CD4-positive, alpha-beta T cell (primary cell): ENCODE results near the gene HOGA1. TPM values are rescaled to one million over a fixed set of nuclear protein-coding genes. Genes with fewer than 3 reads are reported as not detected.

Experiments used
- ATAC-seq: fragments of 200-7000 bp; cut with Tn5 transposase; one replicate; pipeline ENCODE4 v1.10.0; 2022; ENCODE audit warnings: mild to moderate bottlenecking; ENCODE audit not compliant: poor library complexity
- CTCF ChIA-PET: fragments of 350-600 bp; sonication (Branson Sonifier 250); formaldehyde crosslinking; loops from one replicate; lab custom pipeline; 2021; ENCODE audit warnings: antibody characterized with exemption, inconsistent platforms; lab: Charles Lee
- POLR2A ChIA-PET: fragments of 350-600 bp; sonication (Branson Sonifier 250); formaldehyde crosslinking; loops from one replicate; lab custom pipeline; 2021; ENCODE audit warnings: antibody characterized with exemption, inconsistent platforms; lab: Charles Lee
- DNase-seq, 14 experiments: peaks; one replicate each; pipeline ENCODE4 v3.0.0-alpha.2; 2013 to 2020; ENCODE audit warnings: mixed read lengths in 2 of 14
- H3K27ac ChIP-seq, 2 donors: one replicate each; pipeline versions ENCODE4 v1.5.1 to v1.7.0; 2013; ENCODE audit warnings: low read length in 2 of 2, low read depth in 1 of 2, mild to moderate bottlenecking in 1 of 2
- H3K27me3 ChIP-seq, 2 experiments: 1 replicate in 1 of 2; 2 replicates in 1 of 2; pipeline versions ENCODE4 v1.6.1 to v1.7.0; 2013; ENCODE audit warnings: low read length in 2 of 2, control low read depth in 1 of 2, mild to moderate bottlenecking in 1 of 2, moderate library complexity in 1 of 2; ENCODE audit not compliant: insufficient read depth in 2 of 2, control insufficient read depth in 1 of 2
- H3K36me3 ChIP-seq: one replicate; pipeline ENCODE4 v1.6.1; 2013; ENCODE audit warnings: low read length, control low read depth; ENCODE audit not compliant: insufficient read depth
- H3K4me1 ChIP-seq: one replicate; pipeline ENCODE4 v1.6.1; 2013; ENCODE audit warnings: low read length, control low read depth; ENCODE audit not compliant: insufficient read depth
- H3K4me3 ChIP-seq: one replicate; pipeline ENCODE4 v1.5.1; 2013; ENCODE audit warnings: mild to moderate bottlenecking, low read length, moderate library complexity
- H3K9me3 ChIP-seq, 2 experiments: 1 replicate in 1 of 2; 2 replicates in 1 of 2; pipeline versions ENCODE4 v1.6.1 to v1.7.0; 2013; ENCODE audit warnings: low read length in 2 of 2, mild to moderate bottlenecking in 2 of 2, control low read depth in 1 of 2, moderate library complexity in 1 of 2; ENCODE audit not compliant: control insufficient read depth in 1 of 2, insufficient read depth in 1 of 2
- H3K27ac Mint-ChIP-seq: one replicate; pipeline ENCODE4 v1.8.0; 2020; ENCODE audit warnings: mixed read lengths
- H3K27me3 Mint-ChIP-seq: one replicate; pipeline ENCODE4 v1.8.0; 2021; ENCODE audit warnings: mixed read lengths
- H3K36me3 Mint-ChIP-seq: one replicate; pipeline ENCODE4 v1.8.0; 2021; ENCODE audit warnings: low read depth, mixed read lengths
- H3K4me1 Mint-ChIP-seq: one replicate; pipeline ENCODE4 v1.8.0; 2021; ENCODE audit warnings: low read depth, mixed read lengths
- H3K4me3 Mint-ChIP-seq: one replicate; pipeline ENCODE4 v1.8.0; 2020; ENCODE audit warnings: mild to moderate bottlenecking, mixed read lengths
- H3K9me3 Mint-ChIP-seq: one replicate; pipeline ENCODE4 v1.8.0; 2020; ENCODE audit warnings: mixed read lengths
- CTCF ChIP-seq: fragments of 200-600 bp; IDR thresholded peaks from one replicate; pipeline ENCODE4 v1.8.0; 2022; ENCODE audit warnings: antibody characterized with exemption, mild to moderate bottlenecking
- intact Hi-C, 2 experiments: fragments of 100-400 bp; cut with DNase I in 1 of 2; cut with micrococcal nuclease in 1 of 2; formaldehyde crosslinking; loops; one replicate each; pipeline versions ENCODE4 v1.15.1 to v1.9.0; 2023 to 2025; cut with DNase I, micrococcal nuclease
- total RNA-seq, 174 experiments: library from RNA in 2 of 174; stranded (reverse) in 2 of 174; gene quantifications; one replicate each; pipeline ENCODE4 v1.2.3 and lab custom pipeline; 2021 to 2026

HOGA1 gene
- total RNA-seq, 2 experiments from 2014 or later = not detected

- Histone ChIP-seq H3K9me3 (no peaks in the 10 kb centered on the region), H3K27me3 (no peaks in the 10 kb centered on the region), H3K27ac (no peak overlapping the region), H3K4me1 (no peaks in the 10 kb centered on the region), H3K36me3 (no peaks in the 10 kb centered on the region), H3K4me3 (no peak overlapping the region)
- POLR2A ChIA-PET = no interaction called here
- Mint-ChIP-seq H3K4me3 (no peak overlapping the region), H3K4me1 (no peaks in the 10 kb centered on the region), H3K36me3 (no peaks in the 10 kb centered on the region), H3K9me3 (no peaks in the 10 kb centered on the region), H3K27me3 (no peaks in the 10 kb centered on the region), H3K27ac (no peak overlapping the region)
- no peak for ATAC-seq
- CTCF ChIA-PET = no interaction called here
- intact Hi-C loops = no loop called here
- DNase-seq = no peak
- TF ChIP-seq CTCF = no peak
Measured at GRCh38 chr10:97570789-97571471, 13.3 kb upstream of the HOGA1 start.

DNA sequence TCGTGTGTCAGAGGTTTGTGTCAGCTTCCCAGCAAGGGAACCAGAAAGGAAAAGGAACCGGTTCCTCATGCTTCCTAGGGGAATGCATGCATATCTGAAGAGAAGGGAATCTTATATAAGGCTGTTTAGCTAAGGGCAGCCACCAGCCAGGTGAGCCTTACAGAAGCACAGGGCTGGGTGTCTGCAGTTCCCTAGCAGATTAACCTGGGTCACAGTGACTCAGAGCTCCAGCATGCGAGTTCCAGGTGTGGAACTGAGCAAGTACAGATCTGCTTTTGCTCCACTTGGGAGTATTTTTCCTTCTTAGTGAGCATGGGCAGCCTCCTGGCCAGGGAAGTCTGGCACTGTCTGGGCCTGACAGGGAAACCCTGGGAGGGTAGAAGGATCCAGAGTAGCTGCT lies 12.6 kb upstream of the HOGA1 start:
- ATAC-seq (no peak), DNase-seq (no peak)
- no peaks in the 10 kb centered on the region for H3K4me1 ChIP-seq
- H3K27ac Mint-ChIP-seq = no peak overlapping the region
- intact Hi-C loops = loop anchor here in 1 of 2 experiments (1.0 kb wide), 1 partner anchor 160 kb away; no protein-coding TSS in a partner anchor
- H3K27me3 ChIP-seq = no peaks in the 10 kb centered on the region
- no peaks in the 10 kb centered on the region for H3K9me3 Mint-ChIP-seq
- no peaks in the 10 kb centered on the region for H3K9me3 ChIP-seq
- no peaks in the 10 kb centered on the region for H3K36me3 ChIP-seq
- POLR2A ChIA-PET = no interaction called here
- CTCF ChIA-PET = interaction anchor here (0.6 to 1.2 kb wide), 2 partner anchors 37 to 115 kb away, joined by 3 to 4 read pairs; partner anchors contain the start of gene AVPI1
- H3K4me1 Mint-ChIP-seq = no peaks in the 10 kb centered on the region
- TF ChIP-seq CTCF = no peak
- H3K27ac ChIP-seq = no peak overlapping the region
- no peak overlapping the region for H3K4me3 Mint-ChIP-seq
- H3K27me3 Mint-ChIP-seq = no peaks in the 10 kb centered on the region
- H3K4me3 ChIP-seq = no peak overlapping the region
- H3K36me3 Mint-ChIP-seq = no peaks in the 10 kb centered on the region

- H3K4me3 Mint-ChIP-seq = no peak within 1 kb of the TSS
- intact Hi-C loops = loop anchor here in 1 of 2 experiments (1.0 kb wide), 1 partner anchor 159 kb away; no protein-coding TSS in a partner anchor
Measured at GRCh38 chr10:97572214-97572989, 11.8 kb upstream of the HOGA1 start, which contains the start of gene ANKRD2. Gene ANKRD2, plus strand, starts transcription at chr10:97572779. Its CDS starts 10 bp downstream, at chr10:97572789.

More at GRCh38 chr10:97572214-97572989, 11.8 kb upstream of the HOGA1 start, which contains the start of gene ANKRD2:
- CTCF ChIA-PET = interaction anchor here (0.6 to 1.2 kb wide), 2 partner anchors 36 to 114 kb away, joined by 3 to 4 read pairs; partner anchors contain the start of gene AVPI1
- ATAC-seq (peak; percentile 57), DNase-seq (peak; percentile 13 to 68 (median 36))
- no peaks in the 10 kb centered on the region for H3K27me3 Mint-ChIP-seq
- Histone ChIP-seq H3K27ac (no peak within 1 kb of the TSS), H3K36me3 (no peaks in the 10 kb centered on the region), H3K4me1 (no peaks in the 10 kb centered on the region), H3K4me3 (no peak within 1 kb of the TSS), H3K27me3 (no peaks in the 10 kb centered on the region), H3K9me3 (no peaks in the 10 kb centered on the region)
- TF ChIP-seq CTCF = peak; percentile 56
- POLR2A ChIA-PET = no interaction called here
- H3K27ac Mint-ChIP-seq = no peak within 1 kb of the TSS
- H3K36me3 Mint-ChIP-seq = no peaks in the 10 kb centered on the region
- H3K9me3 Mint-ChIP-seq = no peaks in the 10 kb centered on the region
- H3K4me1 Mint-ChIP-seq = no peaks in the 10 kb centered on the region
